ENCODE results near the gene DYNLT2B.
"Not testable (repeated sequence)": the region's sequence is repeated elsewhere in the genome, so short reads cannot be mapped to it uniquely, and the experiment has no call there.

The DYNLT2B gene

GRCh38 chr3:196348698-196349097 is 30.7 kb upstream of the DYNLT2B start:
- Histone ChIP-seq H3K27ac (ENCODE audit: low read depth, low read length) (no peak overlapping the region), H3K36me3 (ENCODE audit: control insufficient read depth in 5 of 5, insufficient read depth in 5 of 5, low read length in 5 of 5) (peaks cover 3 to 7% (median 6%) of the 10 kb centered on the region in 5 donors), H3K4me3 (ENCODE audit: low read depth in 1 of 5, low read length in 5 of 5) (no peak overlapping the region), H3K27me3 (ENCODE audit: control insufficient read depth in 5 of 5, insufficient read depth in 4 of 5, low read length in 5 of 5) (no peaks in the 10 kb centered on the region), H3K9ac (ENCODE audit: low read length in 5 of 5) (no peak overlapping the region), H3K9me3 (ENCODE audit: control insufficient read depth in 5 of 5, low read length in 5 of 5) (no peaks in the 10 kb centered on the region), H3K4me1 (ENCODE audit: control insufficient read depth in 5 of 5, insufficient read depth in 5 of 5, low read length in 5 of 5) (peaks cover 0 to 14% (median 7%) of the 10 kb centered on the region in 5 donors)

DNA sequence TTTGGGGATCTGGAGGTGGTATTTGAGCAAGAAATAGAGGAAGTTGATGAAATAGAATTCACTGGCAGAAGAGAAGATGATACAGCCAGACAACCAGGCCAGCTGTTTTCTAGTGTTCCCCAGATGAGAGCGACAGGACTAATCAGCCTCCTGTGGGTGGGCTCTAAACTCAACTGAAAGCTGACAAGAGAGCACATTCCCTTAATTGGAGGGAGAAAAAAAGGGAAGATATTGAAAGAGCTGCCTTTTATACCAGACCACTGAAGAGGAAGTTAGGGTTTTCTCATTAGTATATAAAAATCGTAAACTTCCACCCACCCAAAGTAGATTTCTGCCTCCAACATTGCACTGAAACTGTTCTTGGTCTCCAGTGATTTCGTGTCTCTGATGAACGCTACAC is 26.6 kb upstream of the DYNLT2B start:
- no peaks in the 10 kb centered on the region for H3K27me3 ChIP-seq (ENCODE audit: control insufficient read depth in 5 of 5, insufficient read depth in 4 of 5, low read length in 5 of 5)
- no peaks in the 10 kb centered on the region for H3K9me3 ChIP-seq (ENCODE audit: control insufficient read depth in 5 of 5, low read length in 5 of 5)
- H3K36me3 ChIP-seq (ENCODE audit: control insufficient read depth in 5 of 5, insufficient read depth in 5 of 5, low read length in 5 of 5): peaks cover 0 to 6% (median 3%) of the 10 kb centered on the region in 5 donors
- H3K4me3 ChIP-seq (ENCODE audit: low read depth in 1 of 5, low read length in 5 of 5): no peak overlapping the region
- no peak overlapping the region for H3K9ac ChIP-seq (ENCODE audit: low read length in 5 of 5)
- peaks cover 0 to 7% (median under 1%) of the 10 kb centered on the region in 5 donors for H3K4me1 ChIP-seq (ENCODE audit: control insufficient read depth in 5 of 5, insufficient read depth in 5 of 5, low read length in 5 of 5)
- no peak overlapping the region for H3K27ac ChIP-seq (ENCODE audit: low read depth, low read length)

DNA sequence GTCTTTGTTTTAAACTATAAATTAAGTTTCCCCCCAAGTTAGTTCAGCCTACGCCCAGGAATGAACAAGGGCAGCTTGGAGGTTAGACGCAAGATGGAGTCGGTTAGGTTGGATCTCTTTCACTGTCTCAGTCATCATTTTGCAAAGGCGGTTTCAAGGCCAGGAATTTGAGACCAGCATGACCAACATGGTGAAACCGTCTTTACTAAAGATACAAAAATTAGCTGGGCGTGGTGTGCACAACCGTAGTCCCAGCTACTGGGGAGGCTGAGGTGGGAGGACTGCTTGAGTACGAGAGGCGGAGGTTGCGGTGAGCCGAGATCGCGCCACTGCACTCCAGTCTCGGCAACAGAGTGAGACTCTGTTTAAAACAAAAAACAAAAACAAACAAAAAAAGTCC is 25.9 kb upstream of the DYNLT2B start:
- H3K36me3 ChIP-seq (ENCODE audit: control insufficient read depth in 5 of 5, insufficient read depth in 5 of 5, low read length in 5 of 5); H3K9ac ChIP-seq (ENCODE audit: low read length in 5 of 5): not testable (repeated sequence)

DNA sequence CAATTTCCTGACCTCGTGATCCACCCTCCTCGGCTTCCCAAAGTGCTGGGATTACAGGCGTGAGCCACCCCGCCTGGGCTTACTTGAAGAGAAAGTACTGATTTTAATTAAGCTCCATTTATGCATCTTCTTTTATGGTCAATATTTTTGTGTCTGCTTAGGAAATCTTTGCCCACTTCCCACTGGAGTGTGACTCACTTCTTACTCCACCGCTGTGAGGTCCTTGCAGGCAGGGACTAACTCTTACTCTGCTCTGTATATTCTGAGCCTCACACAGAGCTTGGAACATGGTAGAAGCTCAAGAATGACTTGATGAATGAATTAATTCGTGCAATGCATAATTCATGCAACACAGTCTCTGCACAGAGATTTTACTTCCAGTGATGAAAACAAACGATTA is 23.1 kb upstream of the DYNLT2B start:
- Histone ChIP-seq H3K36me3 (ENCODE audit: control insufficient read depth in 5 of 5, insufficient read depth in 5 of 5, low read length in 5 of 5) (no peaks in the 10 kb centered on the region), H3K9ac (ENCODE audit: low read length in 5 of 5) (no peak overlapping the region), H3K27ac (ENCODE audit: low read depth, low read length) (no peak overlapping the region), H3K27me3 (ENCODE audit: control insufficient read depth in 5 of 5, insufficient read depth in 4 of 5, low read length in 5 of 5) (peaks cover 0 to 3% (median 0%) of the 10 kb centered on the region in 5 donors), H3K4me3 (ENCODE audit: low read depth in 1 of 5, low read length in 5 of 5) (no peak overlapping the region), H3K9me3 (ENCODE audit: control insufficient read depth in 5 of 5, low read length in 5 of 5) (no peaks in the 10 kb centered on the region), H3K4me1 (ENCODE audit: control insufficient read depth in 5 of 5, insufficient read depth in 5 of 5, low read length in 5 of 5) (no peaks in the 10 kb centered on the region)

More for the DNA sequence above, 25.9 kb upstream of the DYNLT2B start:
- H3K4me1 ChIP-seq (ENCODE audit: control insufficient read depth in 5 of 5, insufficient read depth in 5 of 5, low read length in 5 of 5); H3K27me3 ChIP-seq (ENCODE audit: control insufficient read depth in 5 of 5, insufficient read depth in 4 of 5, low read length in 5 of 5); H3K9me3 ChIP-seq (ENCODE audit: control insufficient read depth in 5 of 5, low read length in 5 of 5); H3K27ac ChIP-seq (ENCODE audit: low read depth, low read length); H3K4me3 ChIP-seq (ENCODE audit: low read depth in 1 of 5, low read length in 5 of 5): not testable (repeated sequence)

- Histone ChIP-seq H3K36me3 (ENCODE audit: control insufficient read depth in 5 of 5, insufficient read depth in 5 of 5, low read length in 5 of 5) (no peaks in the 10 kb centered on the region), H3K9me3 (ENCODE audit: control insufficient read depth in 5 of 5, low read length in 5 of 5) (no peaks in the 10 kb centered on the region), H3K4me1 (ENCODE audit: control insufficient read depth in 5 of 5, insufficient read depth in 5 of 5, low read length in 5 of 5) (no peaks in the 10 kb centered on the region), H3K27me3 (ENCODE audit: control insufficient read depth in 5 of 5, insufficient read depth in 4 of 5, low read length in 5 of 5) (peaks cover 0 to 6% (median 3%) of the 10 kb centered on the region in 5 donors), H3K9ac (ENCODE audit: low read length in 5 of 5) (no peak overlapping the region), H3K27ac (ENCODE audit: low read depth, low read length) (no peak overlapping the region), H3K4me3 (ENCODE audit: low read depth in 1 of 5, low read length in 5 of 5) (no peak overlapping the region)
Measured at GRCh38 chr3:196340466-196340865, 22.4 kb upstream of the DYNLT2B start.

DNA sequence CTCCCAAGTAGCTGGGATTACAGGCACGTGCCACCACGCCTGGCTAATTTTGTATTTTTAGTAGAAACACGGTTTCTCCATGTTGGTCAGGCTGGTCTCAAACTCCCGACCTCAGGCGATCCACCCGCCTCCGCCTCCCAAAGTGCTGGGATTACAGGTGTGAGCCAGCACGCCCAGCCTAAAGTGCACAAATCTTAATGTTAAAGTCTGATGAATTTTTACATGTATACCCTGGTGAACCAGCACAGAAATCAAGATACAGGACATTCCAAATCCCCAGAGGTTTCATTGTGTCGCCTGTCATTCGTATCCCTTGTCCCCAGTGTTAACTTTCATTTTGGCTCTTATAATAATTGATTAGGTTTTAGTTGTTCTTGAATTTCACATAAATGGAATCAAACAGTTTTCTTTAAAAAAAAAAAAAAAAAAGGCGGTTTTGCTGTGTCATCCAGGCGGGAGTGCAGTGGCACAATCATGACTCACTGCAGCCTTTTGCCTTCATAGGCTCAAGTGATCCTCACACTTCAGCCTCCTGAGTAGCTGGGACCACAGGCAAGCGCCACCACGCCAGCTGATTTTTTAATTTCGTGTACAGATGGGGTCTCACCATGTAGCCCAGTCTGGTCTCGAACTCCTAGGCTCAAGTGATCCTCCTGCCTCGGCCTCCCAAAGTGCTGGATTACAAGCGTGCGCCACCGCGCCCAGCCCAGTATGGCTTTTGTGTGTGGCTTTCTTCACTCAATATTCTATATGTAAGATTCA is 21.6 kb upstream of the DYNLT2B start:
- Histone ChIP-seq H3K4me1 (ENCODE audit: control insufficient read depth in 5 of 5, insufficient read depth in 5 of 5, low read length in 5 of 5) (no peaks in the 10 kb centered on the region), H3K36me3 (ENCODE audit: control insufficient read depth in 5 of 5, insufficient read depth in 5 of 5, low read length in 5 of 5) (no peaks in the 10 kb centered on the region), H3K27ac (ENCODE audit: low read depth, low read length) (no peak overlapping the region), H3K4me3 (ENCODE audit: low read depth in 1 of 5, low read length in 5 of 5) (no peak overlapping the region), H3K27me3 (ENCODE audit: control insufficient read depth in 5 of 5, insufficient read depth in 4 of 5, low read length in 5 of 5) (peaks cover 0 to 7% (median 3%) of the 10 kb centered on the region in 5 donors), H3K9ac (ENCODE audit: low read length in 5 of 5) (no peak overlapping the region), H3K9me3 (ENCODE audit: control insufficient read depth in 5 of 5, low read length in 5 of 5) (no peaks in the 10 kb centered on the region)

- no peak overlapping the region for H3K4me3 ChIP-seq (ENCODE audit: low read depth in 1 of 5, low read length in 5 of 5)
- H3K4me1 ChIP-seq (ENCODE audit: control insufficient read depth in 5 of 5, insufficient read depth in 5 of 5, low read length in 5 of 5): no peaks in the 10 kb centered on the region
Measured at GRCh38 chr3:196339044-196339443, 21.0 kb upstream of the DYNLT2B start.

DNA sequence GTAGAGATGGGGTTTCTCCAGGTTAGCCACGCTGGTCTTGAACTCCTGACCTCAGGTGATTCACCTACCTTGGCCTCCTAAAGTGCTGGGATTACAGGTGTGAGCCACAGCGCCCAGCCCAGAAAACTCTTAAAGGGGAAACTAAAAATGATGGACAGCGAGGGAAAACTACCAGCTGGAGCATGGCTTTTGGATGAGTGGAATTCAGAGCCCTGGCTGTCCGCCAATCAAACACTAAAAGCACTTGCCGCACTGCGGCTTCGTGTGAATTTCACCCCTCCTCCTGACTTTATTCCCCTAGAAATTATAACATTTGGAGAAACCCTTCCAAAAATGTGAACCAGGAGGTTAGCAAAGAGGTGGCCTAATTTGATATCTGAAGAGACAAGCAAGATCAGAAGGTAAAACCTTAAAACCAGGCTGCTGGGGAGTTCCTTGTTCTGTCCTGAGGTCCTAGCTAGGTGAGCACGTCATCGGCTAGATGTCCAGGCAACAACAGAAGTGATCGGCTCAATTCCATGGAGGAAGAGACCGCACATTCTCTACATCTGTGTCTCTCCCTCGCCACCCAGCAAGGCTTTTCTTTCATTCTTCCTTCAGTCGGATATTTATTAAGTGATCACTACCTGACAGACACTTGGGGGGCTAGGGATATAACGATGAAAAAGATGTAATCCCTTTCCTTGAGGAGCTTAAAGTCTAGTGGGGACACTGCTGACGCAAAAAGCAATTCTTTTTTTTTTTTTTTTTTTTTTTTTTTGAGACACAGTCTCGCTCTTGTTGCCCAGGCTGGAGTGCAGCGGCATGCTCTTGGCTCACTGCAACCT is 18.5 kb upstream of the DYNLT2B start:
- H3K4me3 ChIP-seq (ENCODE audit: low read depth in 1 of 5, low read length in 5 of 5): no peak overlapping the region
- no peaks in the 10 kb centered on the region for H3K4me1 ChIP-seq (ENCODE audit: control insufficient read depth in 5 of 5, insufficient read depth in 5 of 5, low read length in 5 of 5)
- H3K27ac ChIP-seq (ENCODE audit: low read depth, low read length): no peak overlapping the region
- H3K27me3 ChIP-seq (ENCODE audit: control insufficient read depth in 5 of 5, insufficient read depth in 4 of 5, low read length in 5 of 5): peaks cover 0 to 7% (median 3%) of the 10 kb centered on the region in 5 donors
- no peaks in the 10 kb centered on the region for H3K36me3 ChIP-seq (ENCODE audit: control insufficient read depth in 5 of 5, insufficient read depth in 5 of 5, low read length in 5 of 5)
- no peaks in the 10 kb centered on the region for H3K9me3 ChIP-seq (ENCODE audit: control insufficient read depth in 5 of 5, low read length in 5 of 5)
- H3K9ac ChIP-seq (ENCODE audit: low read length in 5 of 5): no peak overlapping the region

More at GRCh38 chr3:196339044-196339443, 21.0 kb upstream of the DYNLT2B start:
- Histone ChIP-seq H3K36me3 (ENCODE audit: control insufficient read depth in 5 of 5, insufficient read depth in 5 of 5, low read length in 5 of 5) (no peaks in the 10 kb centered on the region), H3K9me3 (ENCODE audit: control insufficient read depth in 5 of 5, low read length in 5 of 5) (no peaks in the 10 kb centered on the region), H3K9ac (ENCODE audit: low read length in 5 of 5) (no peak overlapping the region), H3K27ac (ENCODE audit: low read depth, low read length) (no peak overlapping the region), H3K27me3 (ENCODE audit: control insufficient read depth in 5 of 5, insufficient read depth in 4 of 5, low read length in 5 of 5) (peaks cover 0 to 7% (median 3%) of the 10 kb centered on the region in 5 donors)

GRCh38 chr3:196335503-196335948 is 17.5 kb upstream of the DYNLT2B start:
- no peaks in the 10 kb centered on the region for H3K36me3 ChIP-seq (ENCODE audit: control insufficient read depth in 5 of 5, insufficient read depth in 5 of 5, low read length in 5 of 5)

DNA sequence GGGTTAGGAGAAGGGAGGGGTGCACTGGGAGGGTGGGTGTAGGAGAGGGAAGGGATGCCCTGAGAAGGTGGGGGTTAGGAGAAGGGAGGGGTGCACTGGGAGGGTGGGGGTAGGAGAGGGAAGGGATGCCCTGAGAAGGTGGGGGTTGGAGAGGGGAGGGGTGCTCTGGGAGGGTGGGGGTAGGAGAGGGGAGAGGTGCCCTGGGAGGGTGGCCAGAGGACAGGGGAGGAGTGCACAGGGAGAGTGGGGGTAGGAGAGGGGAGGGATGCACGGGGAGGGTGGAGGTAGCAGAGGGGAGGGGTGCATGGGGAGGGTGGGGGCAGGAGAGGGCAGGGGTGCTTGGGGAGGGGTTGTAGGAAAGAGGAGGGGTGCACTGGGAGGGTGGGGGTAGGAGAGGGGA is 16.9 kb upstream of the DYNLT2B start:
- H3K9me3 ChIP-seq (ENCODE audit: control insufficient read depth in 5 of 5, low read length in 5 of 5): no peaks in the 10 kb centered on the region
- no peak overlapping the region for H3K9ac ChIP-seq (ENCODE audit: low read length in 5 of 5)
- H3K27me3 ChIP-seq (ENCODE audit: control insufficient read depth in 5 of 5, insufficient read depth in 4 of 5, low read length in 5 of 5): peaks cover 0 to 7% (median 3%) of the 10 kb centered on the region in 5 donors
- H3K4me1 ChIP-seq (ENCODE audit: control insufficient read depth in 5 of 5, insufficient read depth in 5 of 5, low read length in 5 of 5): no peaks in the 10 kb centered on the region
- no peak overlapping the region for H3K27ac ChIP-seq (ENCODE audit: low read depth, low read length)
- H3K4me3 ChIP-seq (ENCODE audit: low read depth in 1 of 5, low read length in 5 of 5): no peak overlapping the region
- no peaks in the 10 kb centered on the region for H3K36me3 ChIP-seq (ENCODE audit: control insufficient read depth in 5 of 5, insufficient read depth in 5 of 5, low read length in 5 of 5)

More at GRCh38 chr3:196335503-196335948, 17.5 kb upstream of the DYNLT2B start:
- Histone ChIP-seq H3K27me3 (ENCODE audit: control insufficient read depth in 5 of 5, insufficient read depth in 4 of 5, low read length in 5 of 5) (peaks cover 0 to 7% (median 3%) of the 10 kb centered on the region in 5 donors), H3K4me1 (ENCODE audit: control insufficient read depth in 5 of 5, insufficient read depth in 5 of 5, low read length in 5 of 5) (no peaks in the 10 kb centered on the region), H3K9ac (ENCODE audit: low read length in 5 of 5) (no peak overlapping the region), H3K4me3 (ENCODE audit: low read depth in 1 of 5, low read length in 5 of 5) (no peak overlapping the region), H3K27ac (ENCODE audit: low read depth, low read length) (no peak overlapping the region), H3K9me3 (ENCODE audit: control insufficient read depth in 5 of 5, low read length in 5 of 5) (no peaks in the 10 kb centered on the region)
